ENCODE results near the gene HLF.

HLF gene

DNA sequence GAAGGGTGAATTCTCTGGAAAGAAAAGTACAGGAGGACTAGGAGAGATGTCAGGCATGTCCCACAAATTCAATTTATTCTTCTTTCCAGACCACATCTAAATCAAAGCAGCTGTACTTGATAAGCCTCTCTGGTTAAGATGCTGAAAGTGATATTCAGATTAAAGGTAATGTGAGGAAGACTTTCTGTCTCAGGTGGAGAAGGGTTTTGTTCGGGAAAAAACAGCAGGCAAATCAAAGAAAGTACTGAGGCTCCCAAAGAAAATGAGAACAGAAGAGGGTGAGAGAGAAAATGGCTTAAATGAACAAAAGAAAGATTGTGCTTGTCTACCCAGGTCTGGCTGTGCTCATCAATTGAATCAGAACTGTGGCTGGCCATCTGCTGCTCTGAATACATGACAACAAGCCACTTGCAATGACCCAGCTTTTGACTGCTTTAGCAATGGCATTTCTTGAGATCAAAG is 101.3 kb downstream of the HLF start:
- FAIRE-seq: no peak

DNA sequence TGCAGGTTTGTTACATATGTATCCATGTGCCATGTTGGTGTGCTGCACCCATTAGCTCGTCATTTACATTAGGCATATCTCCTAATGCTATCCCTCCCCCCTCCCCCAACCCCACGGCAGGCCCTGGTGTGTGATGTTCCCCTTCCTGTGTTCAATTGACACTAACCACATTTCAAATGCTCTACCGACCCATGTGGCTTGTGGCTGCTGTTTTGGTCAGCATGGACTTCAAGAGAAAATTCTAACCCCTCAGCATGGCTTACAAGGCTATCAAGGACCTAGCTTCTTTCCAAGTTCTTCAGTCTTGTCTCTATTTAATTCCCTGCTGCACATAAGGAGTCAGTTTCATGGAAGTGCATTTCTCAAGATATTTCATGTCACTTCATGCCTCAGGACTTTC is 103.9 kb downstream of the HLF start:
- FAIRE-seq: no peak

All from colon (tissue), 2 donors.